ENCODE measurements around the gene NDST1. TPM values are rescaled to one million over a fixed set of nuclear protein-coding genes. Genes with fewer than 3 reads are reported as not detected.

The NDST1 gene
- total and polyA plus RNA-seq, 10 of the 15 experiments (the other 5 are each of a cell fraction or from before 2014, with no cell fraction given): 0.20 to 53.5 (median 12.9) TPM

- Histone ChIP-seq H4K20me1 (ENCODE audit: control insufficient read depth, insufficient read depth) (peaks cover 3% of the 10 kb centered on the region; the same call in 1 of the 2 replicates), H2AFZ (ENCODE audit: control insufficient read depth, low read depth, low read length) (no peak overlapping the region), H3K27me3 (replicated peaks in 1 of 2; ENCODE audit: control insufficient read depth in 2 of 2, insufficient read depth in 2 of 2, low read length in 1 of 2) (no peaks in the 10 kb centered on the region), H3K4me1 (ENCODE audit: control insufficient read depth, insufficient read depth, low read length) (no peaks in the 10 kb centered on the region), H3K27ac (ENCODE audit: control insufficient read depth, insufficient read depth) (no peak overlapping the region), H3K9me3 (replicated peaks; ENCODE audit: control insufficient read depth, insufficient read depth, low read length) (no peaks in the 10 kb centered on the region), H3K36me3 (ENCODE audit: control insufficient read depth in 2 of 2, insufficient read depth in 2 of 2, low read length in 1 of 2) (peaks cover 8 to 9% of the 10 kb centered on the region in 2 experiments; a peak in 3 of 4 replicates), H3K4me2 (ENCODE audit: control insufficient read depth, insufficient read depth) (no peak overlapping the region), H3K4me3 (no peak overlapping the region), H3K9ac (ENCODE audit: control insufficient read depth, insufficient read depth, low read length) (no peak overlapping the region), H3K79me2 (ENCODE audit: control insufficient read depth, insufficient read depth, low read length) (peaks cover 9% of the 10 kb centered on the region)
- BruUV-seq (replicated peaks): no TSS peak
- DNase-seq (ENCODE audit: low read depth, low spot score) (no peak), ATAC-seq (no peak), FAIRE-seq (no peak)
- POLR2A ChIA-PET: no interaction called here
- intact Hi-C loops (cut with micrococcal nuclease; ENCODE audit: unreplicated experiment): no loop called here
- CTCF ChIA-PET: interaction anchor here (0.7 kb wide), 1 partner anchor 49 kb away, joined by 3 read pairs; no protein-coding TSS in a partner anchor
- 88% methylated on average over 8 of the region's 8 CpGs for WGBS (ENCODE audit: insufficient coverage, insufficient replicate concordance, low lambda C conversion rate, missing lambda C conversion rate)
- SMC1A ChIA-PET (ENCODE audit: uncharacterized antibody, unreplicated experiment): interaction anchor here (1.3 kb wide), 1 partner anchor 10 kb away, joined by 3 read pairs; no protein-coding TSS in a partner anchor
- in situ Hi-C loops (cut with MboI): no loop called here
- RAD21 ChIA-PET (ENCODE audit: unreplicated experiment): interaction anchor here (0.9 kb wide), 1 partner anchor 13 kb away, joined by 3 read pairs; no protein-coding TSS in a partner anchor
- TF ChIP-seq GATAD2B (conservative IDR thresholded peaks at IDR 0.05; ENCODE audit: low read depth): no peak
- no peak for TF ChIP-seq ETV6 (conservative IDR thresholded peaks at IDR 0.05 in 1 of 2, IDR thresholded peaks at IDR 0.05 in 1 of 2; ENCODE audit: borderline replicate concordance in 1 of 2, low read depth in 1 of 2)
- no peak for TF ChIP-seq BCL11A (IDR thresholded peaks at IDR 0.05; ENCODE audit: low read depth, low read length)
- TF ChIP-seq BCL3 (IDR thresholded peaks at IDR 0.05; ENCODE audit: borderline replicate concordance, insufficient read depth, low read depth, low read length, poor library complexity, severe bottlenecking): no peak
- no peak for TF ChIP-seq ASH2L (IDR thresholded peaks at IDR 0.05; ENCODE audit: borderline replicate concordance, low read depth)
- TF ChIP-seq NRF1 (conservative IDR thresholded peaks at IDR 0.05; ENCODE audit: low read depth, low read length): no peak
- no peak for TF ChIP-seq KLF5 (IDR thresholded peaks at IDR 0.05; ENCODE audit: partially characterized antibody)
- TF ChIP-seq IRF3 (IDR thresholded peaks at IDR 0.05): no peak
- TF ChIP-seq USF2 (IDR thresholded peaks at IDR 0.05; ENCODE audit: borderline replicate concordance, low read depth, low read length): no peak
- no peak for TF ChIP-seq SPI1 (IDR thresholded peaks at IDR 0.05; ENCODE audit: borderline replicate concordance, insufficient read depth, low read depth, low read length)
- TF ChIP-seq SUPT20H (IDR thresholded peaks at IDR 0.05; ENCODE audit: borderline replicate concordance, control insufficient read depth, low read depth, low read length): no peak
- TF ChIP-seq IKZF1 (conservative IDR thresholded peaks at IDR 0.05): no peak
- TF ChIP-seq RELB (IDR thresholded peaks at IDR 0.05; ENCODE audit: low read depth): no peak
- no peak for TF ChIP-seq PAX5 (IDR thresholded peaks at IDR 0.05; ENCODE audit: borderline replicate concordance, low read depth, low read length)
- no peak for TF ChIP-seq TCF7 (IDR thresholded peaks at IDR 0.05; ENCODE audit: borderline replicate concordance)
- TF ChIP-seq TAF1 (IDR thresholded peaks at IDR 0.05; ENCODE audit: borderline replicate concordance, low read depth, low read length): no peak
Observed at GRCh38 chr5:150502106-150502505, 5.8 kb upstream of the NDST1 start.

Data from GM12878 (cell line).